GM21423 (cell line): Measurements from ENCODE around the gene RAB25.
"Not testable (repeated sequence)": the region's sequence is repeated elsewhere in the genome, so short reads cannot be mapped to it uniquely, and the experiment has no call there.

Source experiments
- ATAC-seq: cut with Tn5 transposase; IDR thresholded peaks from one replicate; pipeline ENCODE4 v1.9.1; 2021; ENCODE audit warnings: mild to moderate bottlenecking, moderate library complexity; ENCODE audit not compliant: unreplicated experiment

Gene RAB25

GRCh38 chr1:156115514-156116374 lies 54.8 kb downstream of the RAB25 start:
- no peak for ATAC-seq

GRCh38 chr1:156116731-156117130 lies 55.8 kb downstream of the RAB25 start:
- ATAC-seq: not testable (repeated sequence)

- ATAC-seq: no peak
These were observed 56.6 kb downstream of the RAB25 start for GRCh38 chr1:156117414-156118176.

- ATAC-seq: no peak
These were observed 57.4 kb downstream of the RAB25 start for GRCh38 chr1:156118177-156118868.

GRCh38 chr1:156119503-156120209 lies 58.7 kb downstream of the RAB25 start:
- ATAC-seq: no peak
